Ramos (cell line): ENCODE data around the gene PLPP1.
"Not testable (repeated sequence)": the region's sequence is repeated elsewhere in the genome, so short reads cannot be mapped to it uniquely, and the experiment has no call there.

Experiments used
- in situ Hi-C: fragments of 300-500 bp; cut with MboI; formaldehyde crosslinking; loops from one replicate; pipeline ENCODE4 v1.14.3; 2022; ENCODE audit warnings: low sequenced_read_pairs; ENCODE audit not compliant: unreplicated experiment

Gene PLPP1

DNA sequence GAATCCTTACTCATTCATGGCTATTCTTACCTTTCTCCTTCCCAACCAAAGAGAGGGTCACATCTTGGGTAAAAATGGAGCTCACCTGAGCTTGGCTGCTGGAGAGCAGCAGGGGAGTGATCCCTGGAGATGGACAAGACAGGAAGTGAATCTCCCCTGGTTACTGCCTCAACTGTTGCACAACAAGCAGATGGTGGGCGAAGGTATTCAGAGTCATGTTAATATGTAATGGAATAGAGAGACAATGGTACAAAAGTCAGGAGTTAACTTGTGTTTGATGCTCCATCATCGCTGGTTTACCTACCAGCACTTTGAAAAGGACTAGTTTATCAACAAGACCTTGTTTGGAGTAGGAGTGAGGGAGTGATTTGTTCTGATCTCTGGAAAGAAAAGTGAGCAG, 13.0 kb upstream of the PLPP1 start:
- in situ Hi-C loops, result no loop called here

- in situ Hi-C loops, result no loop called here
These were observed 12.2 kb upstream of the PLPP1 start for GRCh38 chr5:55546947-55547346.

- in situ Hi-C loops, result no loop called here
These were observed 9.6 kb upstream of the PLPP1 start for GRCh38 chr5:55544341-55544740.

DNA sequence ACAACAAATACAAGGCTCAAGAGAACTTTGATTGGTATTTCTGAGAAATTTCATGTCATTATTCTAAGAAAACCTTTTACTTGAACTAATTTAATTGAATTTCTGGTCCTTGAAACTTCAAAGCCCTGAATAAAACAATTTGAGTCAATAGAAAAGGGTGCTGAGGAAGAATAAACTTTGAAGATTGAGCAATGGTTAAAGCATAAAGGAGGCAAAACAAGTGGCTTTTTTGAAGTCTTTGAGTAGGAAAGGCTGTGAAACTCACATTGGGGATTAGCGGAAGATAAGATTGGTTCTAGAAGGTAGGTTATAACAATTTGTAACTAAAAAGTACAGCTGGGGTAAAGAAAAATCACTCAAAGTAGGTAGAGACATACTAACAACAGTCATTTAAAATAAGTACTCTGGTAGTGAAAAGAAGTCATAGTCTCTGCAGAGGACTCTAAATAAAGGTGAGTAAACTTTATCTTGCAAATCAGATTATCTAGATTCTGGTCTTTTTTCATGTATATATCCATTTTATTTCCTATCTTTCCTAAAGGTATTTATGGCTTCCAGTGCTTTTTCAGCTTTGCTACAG, 6.4 kb upstream of the PLPP1 start:
- in situ Hi-C loops, result no loop called here

- in situ Hi-C loops, result no loop called here
These were observed 5.8 kb upstream of the PLPP1 start for GRCh38 chr5:55540525-55540924.

- in situ Hi-C loops, result no loop called here
These were observed 5.3 kb upstream of the PLPP1 start for GRCh38 chr5:55540024-55540423.

DNA sequence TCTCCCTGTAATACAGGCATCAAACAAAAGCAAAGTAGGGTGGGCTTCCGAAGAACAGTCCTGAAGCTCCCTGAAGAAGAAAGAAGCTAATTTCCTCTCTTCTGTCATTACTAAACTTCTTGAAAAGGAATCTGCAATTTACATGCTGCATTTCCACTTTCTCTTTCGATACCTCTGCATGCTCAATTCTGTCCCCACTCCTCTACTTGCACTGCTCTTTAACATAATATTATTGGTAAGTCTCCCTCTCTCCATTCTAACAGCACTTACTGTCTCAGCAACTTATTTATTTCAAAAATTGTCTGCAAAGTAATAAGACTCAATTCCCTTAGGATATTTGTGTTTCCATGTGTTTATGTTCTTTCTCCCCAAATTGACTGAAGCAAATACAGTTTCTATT, 3.9 kb upstream of the PLPP1 start:
- in situ Hi-C loops, result no loop called here

- in situ Hi-C loops, result not testable (repeated sequence)
These were observed 2.6 kb upstream of the PLPP1 start for GRCh38 chr5:55537315-55537714.

DNA sequence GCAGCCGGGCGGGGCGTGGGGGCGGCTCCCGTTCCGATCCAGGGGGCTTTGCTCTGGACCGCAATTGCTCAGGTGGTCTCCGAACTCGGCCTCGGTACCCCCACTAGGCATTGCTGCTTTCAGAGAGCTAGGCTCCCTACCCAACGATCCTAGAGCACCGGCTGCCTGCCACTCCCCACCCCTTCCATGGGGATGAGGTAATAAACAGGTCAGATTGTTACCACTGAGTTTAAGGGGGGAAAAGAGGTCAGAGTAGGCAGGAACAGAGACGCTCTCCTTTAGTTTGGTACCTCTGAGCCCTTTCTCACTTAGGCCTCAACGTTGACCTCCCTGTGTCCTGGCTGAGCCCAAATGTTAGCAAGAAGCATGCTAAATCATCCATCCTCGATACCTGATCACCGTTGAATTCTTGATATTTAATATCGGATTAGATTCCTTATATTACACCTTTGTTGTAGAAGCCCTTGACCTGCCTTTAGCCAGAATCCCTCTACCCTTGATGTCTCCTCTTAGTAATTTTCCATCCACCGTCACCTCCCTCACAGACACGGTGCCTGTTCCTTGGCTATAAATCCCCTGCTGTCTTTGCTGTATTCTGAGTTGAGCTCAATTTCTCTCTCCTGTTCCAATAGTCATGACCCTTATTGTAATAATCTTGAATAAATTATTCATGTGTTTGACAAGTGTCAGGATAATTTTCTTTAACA, 588 bp upstream of the PLPP1 start:
- in situ Hi-C loops, result no loop called here

DNA sequence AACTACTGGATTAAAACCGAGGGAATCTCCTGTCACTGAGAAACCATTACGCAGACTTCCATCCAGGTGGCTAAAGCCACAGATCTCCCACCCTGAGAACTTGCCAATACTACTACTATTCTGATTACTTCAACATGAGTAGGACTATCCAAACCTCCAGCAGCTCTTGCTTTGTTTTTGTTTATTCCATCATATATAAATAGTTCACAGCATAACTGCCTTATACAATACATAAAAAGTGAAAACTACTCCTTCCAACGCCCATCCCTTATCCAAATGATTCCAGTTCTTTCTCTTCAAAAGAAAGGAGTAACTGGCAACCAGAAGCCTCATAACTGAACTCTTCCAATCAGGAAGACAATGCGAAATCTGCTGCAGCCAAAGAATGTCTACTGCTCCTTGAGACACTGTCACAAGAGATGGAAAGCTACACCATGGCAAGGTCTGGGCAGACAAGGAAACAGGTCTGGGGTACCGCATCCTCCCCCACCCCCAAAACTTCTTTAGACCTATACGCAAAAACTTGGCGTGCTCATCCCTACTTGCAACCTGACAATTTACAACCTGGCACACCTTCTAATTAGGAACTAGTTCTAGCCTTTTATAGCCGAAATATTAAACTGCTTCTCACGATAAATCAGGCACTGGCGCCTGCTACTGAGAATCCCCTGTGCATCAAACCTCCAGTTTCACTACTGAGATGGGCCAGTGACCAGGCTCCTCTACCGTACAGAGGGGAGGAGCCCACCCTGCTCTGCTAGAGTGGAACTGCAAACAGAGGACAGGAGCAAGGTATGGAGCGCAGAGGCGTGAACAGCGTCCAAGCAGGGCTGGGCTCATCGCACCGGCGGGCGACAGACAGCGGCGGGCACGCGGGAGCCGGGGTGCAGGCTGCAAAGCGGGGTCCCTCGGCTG, 986 bp downstream of the PLPP1 start:
- in situ Hi-C loops, result no loop called here

DNA sequence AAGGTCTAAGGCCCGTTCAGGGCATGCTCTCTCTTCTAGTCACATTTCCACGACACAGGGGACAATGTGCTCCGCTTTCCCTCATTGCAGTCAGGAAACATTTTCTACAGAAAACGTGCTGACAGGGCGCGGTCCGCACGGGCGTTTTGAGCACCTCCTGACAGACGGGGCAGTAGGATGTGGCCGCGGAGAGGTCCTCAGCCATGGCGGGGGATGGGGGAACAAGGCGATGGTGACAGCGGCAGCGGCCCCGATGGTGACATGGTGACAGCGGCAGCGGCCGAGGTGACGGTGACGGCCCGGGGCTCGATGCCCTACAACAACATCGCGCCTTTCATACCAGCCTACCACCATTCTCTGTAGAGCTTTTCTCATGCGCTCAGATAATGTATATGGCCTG, 4.1 kb downstream of the PLPP1 start:
- in situ Hi-C loops, result no loop called here

- in situ Hi-C loops, result no loop called here
These were observed 9.9 kb downstream of the PLPP1 start for GRCh38 chr5:55524816-55525215.

GRCh38 chr5:55523293-55523692, 11.5 kb downstream of the PLPP1 start:
- in situ Hi-C loops, result no loop called here

DNA sequence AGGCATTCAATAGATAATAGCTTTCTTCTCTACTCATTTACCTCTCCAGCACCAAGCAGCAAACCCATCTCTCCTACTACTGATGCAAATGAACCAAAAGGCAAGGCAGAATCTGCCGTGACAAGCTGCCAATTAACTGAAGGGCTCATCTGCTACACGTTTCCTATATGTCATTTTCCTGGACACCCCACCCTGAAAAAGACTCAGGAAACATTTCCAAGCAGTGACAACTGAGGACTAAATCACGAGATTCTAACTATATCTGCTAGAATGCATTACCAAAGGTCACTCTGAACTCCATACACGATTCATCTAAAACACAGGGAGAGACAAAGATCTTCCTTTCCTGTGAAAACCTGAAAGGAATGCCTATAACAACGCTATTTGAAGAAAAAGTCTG, 12.9 kb downstream of the PLPP1 start:
- in situ Hi-C loops, result no loop called here

DNA sequence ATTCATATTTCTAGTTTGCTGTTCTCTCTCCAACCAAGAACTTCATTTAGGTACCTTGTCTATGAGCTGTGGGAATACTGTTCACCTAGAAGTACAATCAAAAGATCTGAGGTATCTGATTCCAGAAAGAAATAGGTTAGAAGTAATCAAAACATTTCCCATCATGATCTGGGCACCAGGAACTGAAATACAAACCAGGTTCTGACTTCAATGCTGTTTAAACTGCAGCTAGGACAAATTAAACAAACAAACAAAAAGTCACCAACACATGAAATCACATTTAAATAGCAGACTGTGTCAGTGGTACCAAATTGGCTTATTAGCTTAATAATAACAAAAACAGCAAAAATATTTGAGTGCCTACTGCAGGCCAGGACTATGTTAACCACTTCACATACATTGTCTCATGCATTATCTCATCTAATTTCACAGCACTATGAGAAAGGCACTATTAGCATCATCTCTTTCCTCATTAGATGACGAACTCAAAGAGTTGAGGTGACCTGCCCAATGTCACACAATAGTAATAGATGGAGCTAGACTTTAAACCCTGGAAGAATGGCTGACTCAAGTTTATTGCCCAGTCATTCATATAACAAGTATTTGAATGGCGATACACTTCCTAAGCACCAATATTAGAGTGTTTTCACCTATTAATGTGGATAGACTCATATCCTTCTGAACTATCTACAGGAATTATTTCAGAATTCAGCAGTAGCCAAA, 14.5 kb downstream of the PLPP1 start:
- in situ Hi-C loops, result no loop called here

DNA sequence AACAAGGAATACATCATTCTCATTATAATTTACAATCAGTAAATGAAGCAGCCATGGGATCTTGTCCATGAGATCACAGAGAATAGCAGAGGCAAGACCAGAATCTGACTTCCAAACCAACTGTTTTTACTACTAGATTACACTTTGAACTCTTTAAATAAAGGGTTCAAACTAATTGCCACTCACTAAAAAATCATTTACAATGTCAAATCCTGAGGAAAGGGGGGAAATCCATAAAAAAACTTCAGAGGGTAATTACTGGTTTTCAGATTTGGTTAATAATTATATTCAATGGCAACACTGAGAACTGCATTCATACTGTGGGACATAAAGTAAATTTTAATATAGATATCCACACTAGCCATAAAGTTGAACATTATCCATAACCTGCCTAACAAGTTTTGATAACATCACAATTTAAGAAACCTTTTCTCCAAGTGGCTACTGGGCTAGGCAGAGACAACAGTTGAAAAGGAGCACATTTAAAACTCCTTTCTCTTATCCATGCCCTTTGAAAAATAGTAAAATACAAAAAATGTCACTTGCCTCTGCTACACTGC, 15.9 kb downstream of the PLPP1 start:
- in situ Hi-C loops, result no loop called here

DNA sequence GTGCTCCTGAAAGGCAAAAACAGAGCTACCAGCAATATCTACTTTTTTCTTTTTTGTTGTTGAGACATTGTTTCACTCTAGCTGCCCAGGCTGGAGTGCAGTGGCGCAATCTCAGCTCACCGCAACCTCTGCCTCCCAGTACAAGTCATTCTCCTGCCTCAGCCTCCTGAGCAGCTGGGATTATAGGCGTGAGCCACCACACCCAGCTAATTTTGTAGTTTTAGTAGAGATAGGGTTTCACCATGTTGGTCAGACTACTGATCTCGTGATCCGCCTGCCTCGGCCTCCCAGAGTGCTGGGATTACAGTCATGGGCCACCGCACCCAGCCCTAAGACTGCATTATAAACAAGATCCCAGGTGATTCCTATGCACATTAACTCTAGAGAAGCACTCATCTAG, 17.0 kb downstream of the PLPP1 start:
- in situ Hi-C loops, result no loop called here

DNA sequence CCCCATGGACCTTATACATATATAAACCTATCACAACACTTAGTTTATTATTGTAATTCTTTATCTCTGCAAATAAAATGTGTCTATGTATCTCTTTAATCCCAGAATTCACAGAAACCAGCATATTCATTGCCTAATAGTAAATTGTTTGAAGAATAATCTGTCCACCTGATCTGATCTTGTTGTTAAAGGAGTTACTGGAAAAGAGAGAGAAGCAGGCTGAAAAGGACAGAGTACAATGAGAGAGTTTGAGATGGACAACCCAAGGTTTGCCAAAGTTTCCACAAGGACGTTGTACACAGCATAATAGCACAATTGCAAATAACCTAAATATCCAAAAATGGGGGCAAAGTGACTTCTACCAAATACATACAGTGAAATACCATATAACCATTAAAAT, 23.8 kb downstream of the PLPP1 start:
- in situ Hi-C loops, result no loop called here

GRCh38 chr5:55510523-55510880, 24.3 kb downstream of the PLPP1 start:
- in situ Hi-C loops, result no loop called here

- in situ Hi-C loops, result no loop called here
These were observed 24.8 kb downstream of the PLPP1 start for GRCh38 chr5:55509796-55510522.
